Left lung (tissue), 10 donors: ENCODE measurements around the gene LMF2. TPM values are rescaled to one million over a fixed set of nuclear protein-coding genes. Genes with fewer than 3 reads are reported as not detected.
"Not testable (repeated sequence)": the region's sequence is repeated elsewhere in the genome, so short reads cannot be mapped to it uniquely, and the experiment has no call there.

Source experiments
- ATAC-seq: fragments of 200-7000 bp; cut with Tn5 transposase; one replicate; pipeline ENCODE4 v1.9.1; 2020; ENCODE audit warnings: moderate library complexity
- DNase-seq, 4 donors: peaks; one replicate each; pipeline ENCODE4 v3.0.0-alpha.2; 2013 to 2020
- H3K27ac ChIP-seq, 2 donors: fragments of 200-600 bp; sonication (generic) in 1 of 2; one replicate each; pipeline versions ENCODE4 v1.5.0 to v1.8.0; 2020 to 2021
- H3K27me3 ChIP-seq, 2 donors: fragments of 200-600 bp; sonication (generic) in 1 of 2; one replicate each; pipeline versions ENCODE4 v1.5.0 to v1.8.0; 2020 to 2021
- H3K36me3 ChIP-seq, 2 donors: fragments of 200-600 bp; sonication (generic) in 1 of 2; one replicate each; pipeline versions ENCODE4 v1.5.0 to v1.8.0; 2020 to 2021
- H3K4me1 ChIP-seq, 2 donors: fragments of 200-600 bp; one replicate each; pipeline ENCODE4 v1.8.0; 2021
- H3K4me3 ChIP-seq, 2 donors: fragments of 200-600 bp; sonication (generic) in 1 of 2; one replicate each; pipeline versions ENCODE4 v1.5.0 to v1.8.0; 2020 to 2021; ENCODE audit warnings: mild to moderate bottlenecking in 1 of 2
- H3K9me3 ChIP-seq, 2 donors: fragments of 200-600 bp; sonication (generic) in 1 of 2; one replicate each; pipeline versions ENCODE4 v1.5.0 to v1.8.0; 2020 to 2021
- intact Hi-C, 2 donors: fragments of 100-400 bp; cut with DNase I; formaldehyde crosslinking; loops; one replicate each; pipeline versions ENCODE4 v1.11.2 to v1.14.2; 2022
- polyA plus RNA-seq, 6 donors: library from polyadenylated mRNA; unstranded; fragments of 120-200 nt; gene quantifications; one replicate each; pipeline ENCODE4 v1.2.1, GENCODE V29; 2013; ENCODE audit not compliant: insufficient read length in 6 of 6
- total RNA-seq, 2 donors: library from RNA; stranded (reverse); fragmentation: NEBNext Ultra II Directional; extraction: Animal tissue kit (Norgen Biotek cat#: 25700); gene quantifications; one replicate each; pipeline ENCODE4 v1.2.1, GENCODE V29; 2021
- TF ChIP-seq, protein P1 (sequence below), 2 donors: fragments of 200-600 bp; sonication (generic) in 1 of 2; IDR thresholded peaks; one replicate each; pipeline versions ENCODE4 v1.5.0 to v1.8.0; 2021; ENCODE audit warnings: antibody characterized with exemption in 2 of 2
- donor health status: DM: no; HTN: yes; CAD: no.
- donor health status: DM: no; HTN: no; CAD: no.

The LMF2 gene
- total and polyA plus RNA-seq, 8 donors = 32.9 to 76.4 (median 47.1) TPM

DNA sequence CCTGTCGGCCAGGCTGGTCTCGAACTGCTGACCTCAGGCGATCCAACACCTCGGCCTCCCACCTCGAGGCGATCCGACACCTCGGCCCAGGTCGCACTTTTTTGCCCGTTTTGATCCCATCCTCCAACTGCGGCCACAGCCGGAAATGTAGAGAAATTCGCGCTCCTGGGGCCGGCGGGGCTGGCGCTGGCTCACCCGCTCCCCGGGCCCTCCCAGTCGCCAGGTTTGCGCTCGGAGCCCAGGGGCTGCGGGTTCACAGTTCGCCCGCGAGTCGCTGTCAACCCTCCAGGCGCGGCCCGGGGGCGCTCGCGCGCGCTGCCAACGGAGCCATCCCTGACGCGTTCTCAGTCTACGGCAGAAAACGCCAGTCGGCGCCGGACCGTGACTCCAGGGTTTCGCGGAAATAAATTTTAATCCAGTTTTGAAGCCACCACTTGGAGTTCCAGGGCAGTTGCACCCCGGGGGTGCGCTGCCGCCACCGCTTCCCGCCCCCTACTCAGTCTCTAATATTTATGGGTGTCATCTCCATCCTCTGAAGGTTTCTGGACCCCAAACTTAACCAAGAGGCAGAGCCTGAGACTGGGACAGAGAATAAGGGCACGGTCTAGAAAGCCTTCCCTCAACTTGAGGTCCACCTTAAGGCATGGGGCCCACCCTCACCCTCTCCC is 36.7 kb upstream of the LMF2 start:
- TF ChIP-seq, protein P1, sequence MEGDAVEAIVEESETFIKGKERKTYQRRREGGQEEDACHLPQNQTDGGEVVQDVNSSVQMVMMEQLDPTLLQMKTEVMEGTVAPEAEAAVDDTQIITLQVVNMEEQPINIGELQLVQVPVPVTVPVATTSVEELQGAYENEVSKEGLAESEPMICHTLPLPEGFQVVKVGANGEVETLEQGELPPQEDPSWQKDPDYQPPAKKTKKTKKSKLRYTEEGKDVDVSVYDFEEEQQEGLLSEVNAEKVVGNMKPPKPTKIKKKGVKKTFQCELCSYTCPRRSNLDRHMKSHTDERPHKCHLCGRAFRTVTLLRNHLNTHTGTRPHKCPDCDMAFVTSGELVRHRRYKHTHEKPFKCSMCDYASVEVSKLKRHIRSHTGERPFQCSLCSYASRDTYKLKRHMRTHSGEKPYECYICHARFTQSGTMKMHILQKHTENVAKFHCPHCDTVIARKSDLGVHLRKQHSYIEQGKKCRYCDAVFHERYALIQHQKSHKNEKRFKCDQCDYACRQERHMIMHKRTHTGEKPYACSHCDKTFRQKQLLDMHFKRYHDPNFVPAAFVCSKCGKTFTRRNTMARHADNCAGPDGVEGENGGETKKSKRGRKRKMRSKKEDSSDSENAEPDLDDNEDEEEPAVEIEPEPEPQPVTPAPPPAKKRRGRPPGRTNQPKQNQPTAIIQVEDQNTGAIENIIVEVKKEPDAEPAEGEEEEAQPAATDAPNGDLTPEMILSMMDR (IDR thresholded peaks at IDR 0.05) = peak; percentile 51 to 57
- peak overlapping the region; percentile 79 to 100 for H3K27ac ChIP-seq
- H3K27me3 ChIP-seq = peaks cover 29 to 31% of the 10 kb centered on the region in 2 donors
- ATAC-seq = peak; percentile 52
- H3K9me3 ChIP-seq = no peaks in the 10 kb centered on the region
- intact Hi-C loops = no loop called here
- DNase-seq = peak; percentile 36 to 98 (median 82)
- H3K4me1 ChIP-seq = peaks cover 26 to 85% of the 10 kb centered on the region in 2 donors
- H3K4me3 ChIP-seq = peak overlapping the region in 1 of 2 donors; percentile 23
- no peaks in the 10 kb centered on the region for H3K36me3 ChIP-seq

DNA sequence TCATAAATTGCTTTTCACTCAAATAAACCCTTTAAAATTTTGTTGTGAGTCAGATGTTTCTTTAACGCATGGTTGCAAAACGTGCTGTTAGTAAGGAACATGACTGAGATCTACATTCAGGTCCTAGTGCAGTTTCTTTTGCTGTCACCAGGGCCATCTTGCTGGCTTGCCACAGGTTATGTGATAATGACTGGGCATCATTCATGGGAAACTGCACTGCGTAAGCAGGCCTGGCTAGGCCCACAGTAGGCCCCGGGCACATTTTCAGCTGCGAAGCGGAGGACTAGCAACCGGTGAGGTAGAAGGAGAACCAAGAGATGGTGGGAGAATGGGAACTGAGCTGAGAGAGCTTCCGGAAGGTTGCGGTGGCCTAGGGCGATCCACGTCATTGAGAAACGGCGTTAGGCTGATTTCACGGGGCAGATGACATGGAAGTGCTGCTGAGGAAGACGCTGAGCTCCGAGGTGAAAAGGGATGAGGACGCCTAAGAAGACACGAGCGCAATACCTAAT is 35.0 kb upstream of the LMF2 start:
- peak overlapping the region; percentile 98 to 100 for H3K27ac ChIP-seq
- DNase-seq = peak in 2 of 4 donors; percentile 67 to 86
- ATAC-seq = no peak

DNA sequence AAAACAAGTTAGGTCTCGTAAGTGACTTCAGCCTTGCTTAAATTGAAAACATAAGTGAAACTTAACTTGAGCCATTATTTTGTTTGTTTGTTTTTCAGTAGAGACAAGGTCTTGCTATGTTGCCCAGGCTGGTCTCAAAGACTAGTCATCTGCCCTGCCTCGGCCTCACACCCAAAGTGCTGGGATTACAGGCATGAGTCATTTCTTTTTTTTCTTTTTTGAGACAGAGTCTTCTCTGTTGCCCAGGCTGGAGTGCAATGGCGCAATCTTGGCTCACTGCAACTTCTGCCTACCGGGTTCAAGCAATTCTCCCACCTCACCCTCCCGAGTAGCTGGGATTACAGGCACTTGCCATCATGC is 34.1 kb upstream of the LMF2 start:
- H3K36me3 ChIP-seq, intact Hi-C loops, H3K9me3 ChIP-seq, H3K27me3 ChIP-seq: not testable (repeated sequence)
- peak; percentile 47 for ATAC-seq
- peak overlapping the region in 1 of 2 donors; percentile 19 for H3K4me3 ChIP-seq
- peaks cover 29 to 95% of the 10 kb centered on the region in 2 donors for H3K4me1 ChIP-seq
- DNase-seq = peak in 2 of 4 donors; percentile 78 to 84
- peak overlapping the region; percentile 98 to 100 for H3K27ac ChIP-seq

More for the DNA sequence above, 35.0 kb upstream of the LMF2 start:
- intact Hi-C loops = no loop called here
- peak overlapping the region in 1 of 2 donors; percentile 19 for H3K4me3 ChIP-seq
- TF ChIP-seq, protein P1 (IDR thresholded peaks at IDR 0.05) = no peak
- no peaks in the 10 kb centered on the region for H3K36me3 ChIP-seq
- H3K9me3 ChIP-seq = no peaks in the 10 kb centered on the region
- H3K27me3 ChIP-seq = peaks cover 15 to 17% of the 10 kb centered on the region in 2 donors
- H3K4me1 ChIP-seq = peaks cover 29 to 89% of the 10 kb centered on the region in 2 donors

DNA sequence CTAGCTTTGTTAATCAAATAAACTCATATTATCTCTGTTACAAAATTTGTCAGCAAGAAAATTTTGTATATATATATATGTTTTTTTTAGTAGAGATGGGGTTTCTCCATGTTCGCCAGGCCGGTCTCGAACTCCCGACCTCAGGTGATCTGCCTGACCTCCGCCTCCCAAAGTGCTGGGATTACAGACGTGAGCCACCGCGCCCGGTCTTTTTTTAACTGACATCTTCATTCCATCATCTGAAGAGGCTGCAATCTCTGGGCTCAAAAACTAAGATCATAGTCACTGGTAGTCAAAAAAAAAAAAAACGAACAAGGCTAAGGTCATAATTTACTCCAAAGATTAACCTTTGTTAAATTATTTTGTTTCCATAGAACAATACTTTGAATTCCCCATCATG is 32.9 kb upstream of the LMF2 start:
- no peak for ATAC-seq
- TF ChIP-seq, protein P1 (IDR thresholded peaks at IDR 0.05) = no peak
- Histone ChIP-seq H3K9me3 (no peaks in the 10 kb centered on the region), H3K27ac (peak overlapping the region; percentile 98 to 100), H3K27me3 (no peaks in the 10 kb centered on the region), H3K4me3 (no peak overlapping the region), H3K4me1 (peaks cover 29 to 95% of the 10 kb centered on the region in 2 donors), H3K36me3 (no peaks in the 10 kb centered on the region)
- DNase-seq = no peak
- intact Hi-C loops = no loop called here

DNA sequence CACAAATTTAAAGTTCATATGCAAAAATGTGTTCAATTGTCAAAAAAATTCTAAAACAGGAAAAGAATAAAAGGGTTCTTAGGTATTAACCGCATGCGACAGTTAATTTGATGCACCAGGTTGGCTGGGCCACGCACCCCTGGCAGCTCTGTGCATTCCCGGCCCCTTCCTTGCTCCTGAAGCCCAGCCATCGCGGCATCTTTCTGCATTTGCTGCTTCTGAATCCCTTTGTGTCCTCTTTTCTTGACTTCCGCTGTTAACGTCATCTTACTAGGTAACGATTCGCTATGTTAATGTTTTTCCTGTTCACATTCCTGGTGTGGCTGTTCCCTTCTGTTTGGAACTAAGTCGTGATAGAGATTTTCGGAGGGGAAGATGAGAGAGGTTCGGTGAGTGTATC is 30.3 kb upstream of the LMF2 start:
- H3K27ac ChIP-seq = peak overlapping the region; percentile 98 to 100
- TF ChIP-seq, protein P1 (IDR thresholded peaks at IDR 0.05) = no peak
- H3K9me3 ChIP-seq = no peaks in the 10 kb centered on the region
- H3K36me3 ChIP-seq = no peaks in the 10 kb centered on the region
- intact Hi-C loops = no loop called here
- no peak overlapping the region for H3K4me3 ChIP-seq
- peaks cover 29 to 95% of the 10 kb centered on the region in 2 donors for H3K4me1 ChIP-seq
- no peaks in the 10 kb centered on the region for H3K27me3 ChIP-seq
- ATAC-seq = no peak
- no peak for DNase-seq
